Measurements from ENCODE around the gene DRC1. TPM values are rescaled to one million over a fixed set of nuclear protein-coding genes. Genes with fewer than 3 reads are reported as not detected.

Gene DRC1
- polyA plus RNA-seq, 4 donors: 0.09 to 0.18 TPM; not detected in 2

- DNase-seq (no peak), FAIRE-seq (no peak)
- Histone ChIP-seq H3K9me3 (ENCODE audit: control insufficient read depth in 2 of 2, insufficient read depth in 1 of 2, low read depth in 1 of 2, low read length in 1 of 2) (peaks cover 0 to 11% of the 10 kb centered on the region in 2 donors), H3K36me3 (ENCODE audit: control insufficient read depth in 3 of 3, insufficient read depth in 2 of 3, low read depth in 1 of 3, low read length in 3 of 3) (peaks cover 0 to 18% (median 0%) of the 10 kb centered on the region in 3 donors), H3K27ac (ENCODE audit: low read depth in 1 of 3, low read length in 2 of 3) (no peak overlapping the region), H3K27me3 (ENCODE audit: control insufficient read depth in 3 of 3, insufficient read depth in 3 of 3, low read length in 3 of 3) (no peaks in the 10 kb centered on the region), H3K4me1 (ENCODE audit: control insufficient read depth in 3 of 3, insufficient read depth in 2 of 3, low read depth in 1 of 3, low read length in 2 of 3) (no peaks in the 10 kb centered on the region), H3K4me3 (ENCODE audit: low read depth in 1 of 3, low read length in 3 of 3) (no peak overlapping the region)
- WGBS, 3 donors: 87 to 92% (median 92%) methylated on average over 9 of the region's 9 CpGs
These were observed 69.0 kb downstream of the DRC1 start for GRCh38 chr2:26470601-26471260.

GRCh38 chr2:26471289-26471688, 69.6 kb downstream of the DRC1 start:
- 45 to 51% (median 49%) methylated on average over 2 of the region's 2 CpGs for WGBS, 3 donors
- Histone ChIP-seq H3K9me3 (ENCODE audit: control insufficient read depth in 2 of 2, insufficient read depth in 1 of 2, low read depth in 1 of 2, low read length in 1 of 2) (peaks cover 0 to 11% of the 10 kb centered on the region in 2 donors), H3K4me1 (ENCODE audit: control insufficient read depth in 3 of 3, insufficient read depth in 2 of 3, low read depth in 1 of 3, low read length in 2 of 3) (no peaks in the 10 kb centered on the region), H3K4me3 (ENCODE audit: low read depth in 1 of 3, low read length in 3 of 3) (no peak overlapping the region), H3K27ac (ENCODE audit: low read depth in 1 of 3, low read length in 2 of 3) (no peak overlapping the region), H3K27me3 (ENCODE audit: control insufficient read depth in 3 of 3, insufficient read depth in 3 of 3, low read length in 3 of 3) (no peaks in the 10 kb centered on the region), H3K36me3 (ENCODE audit: control insufficient read depth in 3 of 3, insufficient read depth in 2 of 3, low read depth in 1 of 3, low read length in 3 of 3) (peaks cover 0 to 18% (median 0%) of the 10 kb centered on the region in 3 donors)
- DNase-seq (no peak), FAIRE-seq (no peak)

DNA sequence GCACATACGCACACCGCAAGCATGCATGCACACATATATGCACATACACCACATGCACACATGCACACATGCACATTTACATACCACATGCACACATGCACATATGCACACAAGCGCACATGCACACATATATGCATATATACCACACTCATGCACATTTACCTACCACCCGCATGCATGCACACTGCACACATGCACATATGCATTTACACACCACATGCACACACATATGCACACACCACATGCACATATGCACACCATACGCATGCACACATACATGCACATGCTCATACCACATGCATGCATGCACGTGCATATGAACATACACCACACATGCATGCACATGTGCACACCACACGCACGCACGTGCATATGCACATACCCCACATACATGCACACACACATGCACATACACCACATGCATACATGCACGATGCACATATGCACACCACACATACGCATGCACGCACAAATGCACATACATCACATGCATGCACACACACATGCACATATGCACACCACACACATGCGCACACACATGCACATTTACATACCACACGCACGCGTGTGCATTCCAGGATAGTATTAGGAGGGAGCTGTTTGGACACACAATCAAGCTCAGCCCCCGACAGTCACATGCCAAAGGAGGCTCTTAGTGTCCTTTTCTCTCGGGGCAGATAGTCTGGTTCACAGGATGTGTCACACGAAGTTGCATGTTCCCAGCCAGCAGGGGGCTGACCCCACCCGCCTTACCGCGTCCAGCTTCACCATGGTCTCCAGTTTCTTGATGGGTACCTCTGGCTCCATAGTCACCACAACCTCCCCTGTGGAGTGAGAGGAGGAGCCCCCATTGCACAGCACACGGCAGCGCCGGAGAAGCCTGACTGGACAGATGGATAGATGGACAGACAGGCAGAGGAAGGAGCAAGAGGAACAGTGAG, 70.3 kb downstream of the DRC1 start:
- FAIRE-seq (no peak), DNase-seq (no peak)
- peaks cover 0 to 18% (median 0%) of the 10 kb centered on the region in 3 donors for H3K36me3 ChIP-seq (ENCODE audit: control insufficient read depth in 3 of 3, insufficient read depth in 2 of 3, low read depth in 1 of 3, low read length in 3 of 3)
- no peaks in the 10 kb centered on the region for H3K4me1 ChIP-seq (ENCODE audit: control insufficient read depth in 3 of 3, insufficient read depth in 2 of 3, low read depth in 1 of 3, low read length in 2 of 3)
- H3K27ac ChIP-seq (ENCODE audit: low read depth in 1 of 3, low read length in 2 of 3): no peak overlapping the region
- H3K9me3 ChIP-seq (ENCODE audit: control insufficient read depth in 2 of 2, insufficient read depth in 1 of 2, low read depth in 1 of 2, low read length in 1 of 2): peaks cover 0 to 11% of the 10 kb centered on the region in 2 donors
- H3K4me3 ChIP-seq (ENCODE audit: low read depth in 1 of 3, low read length in 3 of 3): no peak overlapping the region
- WGBS, 3 donors: 87 to 92% (median 90%) methylated on average over 25 of the region's 25 CpGs
- H3K27me3 ChIP-seq (ENCODE audit: control insufficient read depth in 3 of 3, insufficient read depth in 3 of 3, low read length in 3 of 3): no peaks in the 10 kb centered on the region

DNA sequence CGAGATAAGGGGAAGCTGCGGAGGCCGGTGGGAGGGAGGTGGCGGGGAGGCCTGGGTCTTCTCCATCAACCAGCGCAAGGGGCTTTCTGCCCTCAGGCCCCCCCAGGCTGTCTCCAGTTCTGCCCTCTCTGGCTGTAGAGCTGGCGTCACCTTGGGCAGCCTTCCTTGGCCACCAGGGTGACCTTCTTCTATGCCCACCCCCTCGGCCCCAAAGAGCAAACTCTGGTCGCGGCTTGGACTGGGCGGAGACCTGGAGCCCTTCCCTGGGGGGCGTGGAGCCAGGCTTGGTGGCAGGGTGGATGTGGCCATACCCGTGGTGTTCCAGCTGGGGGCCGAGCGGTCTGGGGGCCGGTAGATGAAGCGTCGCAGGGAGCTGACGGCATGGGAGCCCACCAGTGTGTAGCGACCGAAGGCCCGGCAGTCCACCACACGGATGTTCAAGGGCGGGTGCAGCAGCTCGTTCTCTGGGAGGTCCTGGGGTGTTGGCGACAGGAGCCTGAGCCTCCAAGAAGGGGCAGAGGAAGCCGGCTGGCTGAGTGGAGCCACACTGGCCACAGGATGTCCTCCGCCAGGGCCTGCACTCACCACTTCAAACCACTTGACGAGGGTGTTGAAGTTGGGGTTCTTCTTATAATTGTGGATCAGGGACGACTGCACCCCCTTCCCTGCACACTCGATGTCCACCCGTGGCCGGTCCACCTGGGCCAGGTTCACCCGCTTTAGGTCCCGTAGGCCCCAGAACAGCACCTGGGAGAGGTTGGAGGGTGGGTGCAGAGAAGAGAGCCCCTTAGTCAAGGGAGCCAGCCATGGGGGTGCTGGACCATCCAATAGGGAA, 71.3 kb downstream of the DRC1 start:
- FAIRE-seq: no peak
- H3K27ac ChIP-seq (ENCODE audit: low read depth in 1 of 3, low read length in 2 of 3): no peak overlapping the region
- H3K4me3 ChIP-seq (ENCODE audit: low read depth in 1 of 3, low read length in 3 of 3): no peak overlapping the region
- DNase-seq: no peak
- H3K27me3 ChIP-seq (ENCODE audit: control insufficient read depth in 3 of 3, insufficient read depth in 3 of 3, low read length in 3 of 3): no peaks in the 10 kb centered on the region
- no peaks in the 10 kb centered on the region for H3K4me1 ChIP-seq (ENCODE audit: control insufficient read depth in 3 of 3, insufficient read depth in 2 of 3, low read depth in 1 of 3, low read length in 2 of 3)
- peaks cover 0 to 11% of the 10 kb centered on the region in 2 donors for H3K9me3 ChIP-seq (ENCODE audit: control insufficient read depth in 2 of 2, insufficient read depth in 1 of 2, low read depth in 1 of 2, low read length in 1 of 2)
- WGBS, 3 donors: 84 to 93% (median 86%) methylated on average over 30 to 34 of the region's 34 CpGs
- peaks cover 0 to 17% (median 0%) of the 10 kb centered on the region in 3 donors for H3K36me3 ChIP-seq (ENCODE audit: control insufficient read depth in 3 of 3, insufficient read depth in 2 of 3, low read depth in 1 of 3, low read length in 3 of 3)

DNA sequence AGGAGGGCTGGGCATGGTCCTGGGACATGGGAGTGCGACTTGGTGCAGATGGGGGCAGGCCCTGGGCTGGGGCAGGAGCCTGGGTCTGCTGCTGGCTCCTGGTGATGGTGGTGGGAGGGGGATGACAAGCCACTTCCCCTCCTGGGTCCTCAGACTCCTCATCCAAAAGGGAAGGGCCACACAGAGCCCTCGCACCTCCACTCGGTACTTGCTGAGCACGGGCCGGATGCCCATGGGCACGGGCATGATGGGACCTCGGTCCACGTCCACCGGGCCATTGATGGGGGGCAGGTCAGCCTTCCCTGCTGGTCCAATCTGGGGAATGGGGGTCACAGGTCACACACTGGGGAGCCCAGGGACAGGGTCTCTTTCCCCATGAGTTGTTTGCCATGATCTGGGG, 72.1 kb downstream of the DRC1 start:
- peaks cover 0 to 14% (median 0%) of the 10 kb centered on the region in 3 donors for H3K36me3 ChIP-seq (ENCODE audit: control insufficient read depth in 3 of 3, insufficient read depth in 2 of 3, low read depth in 1 of 3, low read length in 3 of 3)
- H3K27me3 ChIP-seq (ENCODE audit: control insufficient read depth in 3 of 3, insufficient read depth in 3 of 3, low read length in 3 of 3): no peaks in the 10 kb centered on the region
- no peaks in the 10 kb centered on the region for H3K4me1 ChIP-seq (ENCODE audit: control insufficient read depth in 3 of 3, insufficient read depth in 2 of 3, low read depth in 1 of 3, low read length in 2 of 3)
- no peak overlapping the region for H3K4me3 ChIP-seq (ENCODE audit: low read depth in 1 of 3, low read length in 3 of 3)
- WGBS, 3 donors: 92 to 93% (median 92%) methylated on average over 2 to 9 of the region's 9 CpGs
- DNase-seq (no peak), FAIRE-seq (no peak)
- H3K27ac ChIP-seq (ENCODE audit: low read depth in 1 of 3, low read length in 2 of 3): no peak overlapping the region
- peaks cover 0 to 8% of the 10 kb centered on the region in 2 donors for H3K9me3 ChIP-seq (ENCODE audit: control insufficient read depth in 2 of 2, insufficient read depth in 1 of 2, low read depth in 1 of 2, low read length in 1 of 2)

- peaks cover 0 to 14% (median 0%) of the 10 kb centered on the region in 3 donors for H3K36me3 ChIP-seq (ENCODE audit: control insufficient read depth in 3 of 3, insufficient read depth in 2 of 3, low read depth in 1 of 3, low read length in 3 of 3)
- no peak overlapping the region for H3K27ac ChIP-seq (ENCODE audit: low read depth in 1 of 3, low read length in 2 of 3)
- FAIRE-seq (no peak), DNase-seq (no peak)
- H3K27me3 ChIP-seq (ENCODE audit: control insufficient read depth in 3 of 3, insufficient read depth in 3 of 3, low read length in 3 of 3): no peaks in the 10 kb centered on the region
- no peak overlapping the region for H3K4me3 ChIP-seq (ENCODE audit: low read depth in 1 of 3, low read length in 3 of 3)
- 93 to 95% (median 94%) methylated on average over 13 to 14 of the region's 14 CpGs for WGBS, 3 donors
- H3K9me3 ChIP-seq (ENCODE audit: control insufficient read depth in 2 of 2, insufficient read depth in 1 of 2, low read depth in 1 of 2, low read length in 1 of 2): peaks cover 0 to 5% of the 10 kb centered on the region in 2 donors
- peaks cover 0 to under 1% (median 0%) of the 10 kb centered on the region in 3 donors for H3K4me1 ChIP-seq (ENCODE audit: control insufficient read depth in 3 of 3, insufficient read depth in 2 of 3, low read depth in 1 of 3, low read length in 2 of 3)
These were observed 72.6 kb downstream of the DRC1 start for GRCh38 chr2:26474261-26474785.

- Histone ChIP-seq H3K27ac (ENCODE audit: low read depth in 1 of 3, low read length in 2 of 3) (no peak overlapping the region), H3K4me3 (ENCODE audit: low read depth in 1 of 3, low read length in 3 of 3) (no peak overlapping the region), H3K36me3 (ENCODE audit: control insufficient read depth in 3 of 3, insufficient read depth in 2 of 3, low read depth in 1 of 3, low read length in 3 of 3) (peaks cover 0 to 14% (median 0%) of the 10 kb centered on the region in 3 donors), H3K27me3 (ENCODE audit: control insufficient read depth in 3 of 3, insufficient read depth in 3 of 3, low read length in 3 of 3) (no peaks in the 10 kb centered on the region), H3K4me1 (ENCODE audit: control insufficient read depth in 3 of 3, insufficient read depth in 2 of 3, low read depth in 1 of 3, low read length in 2 of 3) (peaks cover 0 to 7% (median 0%) of the 10 kb centered on the region in 3 donors), H3K9me3 (ENCODE audit: control insufficient read depth in 2 of 2, insufficient read depth in 1 of 2, low read depth in 1 of 2, low read length in 1 of 2) (no peaks in the 10 kb centered on the region)
- FAIRE-seq (no peak), DNase-seq (no peak)
- WGBS, 3 donors: 90 to 96% (median 90%) methylated on average over 5 to 6 of the region's 6 CpGs
These were observed 73.3 kb downstream of the DRC1 start for GRCh38 chr2:26475037-26475436.

Data from small intestine (tissue), 7 donors.